SU-DHL-6 (cell line): ENCODE data around the gene SLC38A11.

Experiments used
- EZH2phosphoT487 ChIP-seq: fragments of 200-600 bp; sonication (generic), shearing (Covaris generic); conservative IDR thresholded peaks from 2 replicates; pipeline ENCODE4 v1.6.1; 2018; ENCODE audit warnings: mild to moderate bottlenecking, antibody characterized with exemption, low read length, moderate library complexity, mixed read lengths
- TF ChIP-seq, protein P1 (sequence below): fragments of 200-600 bp; sonication (generic); IDR thresholded peaks from one replicate; pipeline ENCODE4 v1.5.1; 2017; ENCODE audit warnings: antibody characterized with exemption, mild to moderate bottlenecking, low read length, moderate library complexity; ENCODE audit not compliant: insufficient read depth, poor library complexity, severe bottlenecking

DNA sequence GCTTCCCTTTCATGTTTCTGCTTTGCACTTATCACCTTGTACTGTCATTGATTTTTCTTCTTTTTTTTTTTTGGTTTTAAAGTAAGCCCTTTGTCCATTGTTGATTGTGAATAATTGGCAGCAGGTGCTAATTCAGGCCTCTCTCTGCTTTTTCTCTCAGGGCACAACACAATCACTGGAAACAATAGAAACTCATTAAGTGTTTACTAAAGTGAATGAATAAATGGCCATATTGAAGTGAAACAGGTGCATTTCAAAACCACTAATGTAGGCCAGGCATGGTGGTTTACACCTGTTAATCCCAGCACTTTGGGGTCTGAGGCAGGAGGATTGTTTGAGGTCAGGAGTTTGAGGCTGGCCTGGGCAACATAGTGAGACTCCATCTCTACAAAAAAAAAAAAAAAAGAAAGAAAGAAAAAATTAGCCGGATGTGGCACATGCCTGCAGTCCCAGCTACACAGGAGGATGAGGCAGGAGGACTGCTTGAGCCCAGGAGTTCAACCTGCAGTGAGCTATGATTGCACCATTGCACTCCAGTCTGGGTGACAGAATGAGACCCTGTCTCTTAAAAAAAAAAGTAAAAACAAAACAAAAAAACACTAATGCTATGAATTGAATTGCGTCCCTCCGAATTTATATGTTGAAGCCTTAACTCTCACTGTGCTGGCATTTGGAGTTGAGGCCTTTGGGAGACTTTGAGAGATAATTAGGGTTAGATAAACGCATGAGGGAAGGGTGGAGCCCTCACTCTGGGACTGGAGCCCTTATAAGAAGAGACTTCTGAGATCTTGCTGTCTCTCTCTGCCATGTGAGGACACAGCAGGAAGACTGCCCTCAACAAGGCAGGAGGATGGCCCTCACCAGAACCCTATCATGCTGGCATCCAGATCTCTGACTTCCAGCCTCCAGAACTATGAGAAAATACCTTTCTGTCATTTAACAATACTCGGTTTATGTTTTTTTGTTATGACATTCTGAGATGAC lies 19.9 kb downstream of the SLC38A11 start:
- TF ChIP-seq, protein P1, sequence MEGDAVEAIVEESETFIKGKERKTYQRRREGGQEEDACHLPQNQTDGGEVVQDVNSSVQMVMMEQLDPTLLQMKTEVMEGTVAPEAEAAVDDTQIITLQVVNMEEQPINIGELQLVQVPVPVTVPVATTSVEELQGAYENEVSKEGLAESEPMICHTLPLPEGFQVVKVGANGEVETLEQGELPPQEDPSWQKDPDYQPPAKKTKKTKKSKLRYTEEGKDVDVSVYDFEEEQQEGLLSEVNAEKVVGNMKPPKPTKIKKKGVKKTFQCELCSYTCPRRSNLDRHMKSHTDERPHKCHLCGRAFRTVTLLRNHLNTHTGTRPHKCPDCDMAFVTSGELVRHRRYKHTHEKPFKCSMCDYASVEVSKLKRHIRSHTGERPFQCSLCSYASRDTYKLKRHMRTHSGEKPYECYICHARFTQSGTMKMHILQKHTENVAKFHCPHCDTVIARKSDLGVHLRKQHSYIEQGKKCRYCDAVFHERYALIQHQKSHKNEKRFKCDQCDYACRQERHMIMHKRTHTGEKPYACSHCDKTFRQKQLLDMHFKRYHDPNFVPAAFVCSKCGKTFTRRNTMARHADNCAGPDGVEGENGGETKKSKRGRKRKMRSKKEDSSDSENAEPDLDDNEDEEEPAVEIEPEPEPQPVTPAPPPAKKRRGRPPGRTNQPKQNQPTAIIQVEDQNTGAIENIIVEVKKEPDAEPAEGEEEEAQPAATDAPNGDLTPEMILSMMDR = no peak
- no peak for TF ChIP-seq EZH2phosphoT487
